ENCODE data around the gene GOLGA2.

- TF ChIP-seq RFX5 (IDR thresholded peaks at IDR 0.05; ENCODE audit: low read depth, low read length) (no peak), CTCF (conservative IDR thresholded peaks at IDR 0.05; ENCODE audit: low read depth, low read length) (peak; percentile 78), POLR2A (IDR thresholded peaks at IDR 0.05; ENCODE audit: low read depth, low read length) (no peak)
These were observed 20.7 kb downstream of the GOLGA2 start for GRCh38 chr9:128254855-128255759.
